SIG-M5 treated with dmso at 0.1 percent for 504 hours (cell line): ENCODE results near the gene PSMF1.
"Not testable (repeated sequence)": the region's sequence is repeated elsewhere in the genome, so short reads cannot be mapped to it uniquely, and the experiment has no call there.

Experiments
- DNase-seq: peaks from one replicate; lab custom pipeline; 2025; ENCODE audit not compliant: unreplicated experiment; lab: John Stamatoyannopoulos, UW

Gene PSMF1

GRCh38 chr20:1122388-1123315 is 4.2 kb downstream of the PSMF1 start:
- peak; percentile 56 for DNase-seq

- no peak for DNase-seq
Observed at GRCh38 chr20:1123666-1124065, 5.3 kb downstream of the PSMF1 start.

GRCh38 chr20:1124421-1124820 is 6.0 kb downstream of the PSMF1 start:
- no peak for DNase-seq

GRCh38 chr20:1125277-1125676 is 6.9 kb downstream of the PSMF1 start:
- no peak for DNase-seq

- no peak for DNase-seq
Observed at GRCh38 chr20:1127840-1128239, 9.4 kb downstream of the PSMF1 start.

- no peak for DNase-seq
Observed at GRCh38 chr20:1130058-1130694, 11.8 kb downstream of the PSMF1 start.

- peak; percentile 88 for DNase-seq
Observed at GRCh38 chr20:1130847-1131246, 12.4 kb downstream of the PSMF1 start.

GRCh38 chr20:1131354-1131753 is 13.0 kb downstream of the PSMF1 start:
- no peak for DNase-seq

- no peak for DNase-seq
Observed at GRCh38 chr20:1134355-1134754, 16.0 kb downstream of the PSMF1 start.

- no peak for DNase-seq
Observed at GRCh38 chr20:1134836-1135235, 16.4 kb downstream of the PSMF1 start.

- DNase-seq, result no peak
Observed at GRCh38 chr20:1137236-1137635, 18.8 kb downstream of the PSMF1 start.

GRCh38 chr20:1144401-1145172 is 26.2 kb downstream of the PSMF1 start:
- no peak for DNase-seq

- no peak for DNase-seq
Observed at GRCh38 chr20:1146957-1147356, 28.6 kb downstream of the PSMF1 start.

- DNase-seq, result not testable (repeated sequence)
Observed at GRCh38 chr20:1149812-1150211, 31.4 kb downstream of the PSMF1 start.

GRCh38 chr20:1150218-1150617 is 31.8 kb downstream of the PSMF1 start:
- no peak for DNase-seq

- DNase-seq, result no peak
Observed at GRCh38 chr20:1150968-1151367, 32.6 kb downstream of the PSMF1 start.

- no peak for DNase-seq
Observed at GRCh38 chr20:1154226-1154625, 35.8 kb downstream of the PSMF1 start.

- DNase-seq, result no peak
Observed at GRCh38 chr20:1154691-1155090, 36.3 kb downstream of the PSMF1 start.

GRCh38 chr20:1155342-1155741 is 36.9 kb downstream of the PSMF1 start:
- no peak for DNase-seq

GRCh38 chr20:1160496-1160895 is 42.1 kb downstream of the PSMF1 start:
- no peak for DNase-seq

GRCh38 chr20:1160991-1161390 is 42.6 kb downstream of the PSMF1 start:
- DNase-seq, result no peak

- no peak for DNase-seq
Observed at GRCh38 chr20:1163105-1163504, 44.7 kb downstream of the PSMF1 start.
